NCI-H2081 treated with DMSO at 0.1 percent for 48 hours (cell line): ENCODE data around the gene ITGB2.
"Not testable (repeated sequence)": the region's sequence is repeated elsewhere in the genome, so short reads cannot be mapped to it uniquely, and the experiment has no call there.

Experiments
- DNase-seq: peaks from one replicate; lab custom pipeline; 2025; lab: John Stamatoyannopoulos, UW

ITGB2 gene

DNA sequence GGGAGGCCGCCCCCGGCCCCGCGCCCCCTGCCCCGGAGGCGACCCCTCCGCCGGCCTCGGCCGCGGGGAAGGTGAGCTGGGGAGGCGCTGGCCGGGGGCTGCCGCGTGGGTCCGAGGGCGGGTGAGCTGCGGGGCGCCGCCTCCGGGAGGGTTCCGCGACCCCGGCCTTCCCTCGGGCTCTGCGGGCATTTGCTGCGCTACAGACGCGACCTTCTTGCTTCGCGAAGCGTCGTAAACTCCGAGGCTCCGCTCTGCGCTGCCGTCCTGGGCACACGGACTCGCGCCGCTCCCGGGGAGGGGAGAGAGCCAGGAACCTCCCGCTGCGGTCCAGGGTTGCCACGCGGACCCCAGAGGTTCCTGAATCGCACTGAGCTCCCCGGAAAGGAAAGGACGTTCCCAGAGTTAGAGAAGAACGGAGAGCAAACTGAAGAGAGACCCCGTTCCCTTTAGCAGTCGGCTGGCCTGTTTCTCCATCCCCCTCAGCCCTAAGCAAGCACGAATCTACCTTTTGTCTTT is 19.5 kb upstream of the ITGB2 start:
- DNase-seq, result no peak

DNA sequence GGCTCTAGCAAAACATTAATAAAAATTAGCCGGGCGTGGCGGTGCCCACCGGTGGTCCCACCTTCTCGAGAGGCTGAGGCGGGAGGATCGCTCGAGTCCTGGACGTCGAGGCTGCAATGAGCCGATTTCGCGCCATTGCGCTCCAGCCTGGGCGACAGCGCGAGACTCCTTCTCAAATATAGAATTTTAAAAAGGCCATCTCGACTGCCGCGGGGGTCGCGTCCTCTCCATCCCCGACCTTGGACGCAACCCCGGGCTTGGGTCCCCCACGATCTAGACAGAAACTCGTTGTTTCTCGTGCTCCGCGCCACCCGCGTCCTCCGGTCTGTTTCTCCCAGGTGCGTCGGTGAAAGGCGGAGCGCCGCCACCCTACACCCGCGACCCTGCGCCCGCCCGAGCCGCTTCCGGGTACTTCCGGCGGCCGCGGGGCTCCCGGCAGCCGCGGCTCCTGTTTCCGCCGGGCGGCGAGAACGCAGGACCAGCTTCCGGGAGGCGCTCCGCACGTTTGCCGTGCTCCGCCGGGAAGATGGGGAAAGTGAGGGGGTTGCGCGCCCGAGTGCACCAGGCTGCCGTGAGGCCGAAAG is 18.9 kb upstream of the ITGB2 start, which contains the start of gene SLX9:
SLX9 (plus strand) TSS at position 498 of the 584 bp plus-strand sequence; CDS start at position 527, 29 bp downstream.
- no peak for DNase-seq

DNA sequence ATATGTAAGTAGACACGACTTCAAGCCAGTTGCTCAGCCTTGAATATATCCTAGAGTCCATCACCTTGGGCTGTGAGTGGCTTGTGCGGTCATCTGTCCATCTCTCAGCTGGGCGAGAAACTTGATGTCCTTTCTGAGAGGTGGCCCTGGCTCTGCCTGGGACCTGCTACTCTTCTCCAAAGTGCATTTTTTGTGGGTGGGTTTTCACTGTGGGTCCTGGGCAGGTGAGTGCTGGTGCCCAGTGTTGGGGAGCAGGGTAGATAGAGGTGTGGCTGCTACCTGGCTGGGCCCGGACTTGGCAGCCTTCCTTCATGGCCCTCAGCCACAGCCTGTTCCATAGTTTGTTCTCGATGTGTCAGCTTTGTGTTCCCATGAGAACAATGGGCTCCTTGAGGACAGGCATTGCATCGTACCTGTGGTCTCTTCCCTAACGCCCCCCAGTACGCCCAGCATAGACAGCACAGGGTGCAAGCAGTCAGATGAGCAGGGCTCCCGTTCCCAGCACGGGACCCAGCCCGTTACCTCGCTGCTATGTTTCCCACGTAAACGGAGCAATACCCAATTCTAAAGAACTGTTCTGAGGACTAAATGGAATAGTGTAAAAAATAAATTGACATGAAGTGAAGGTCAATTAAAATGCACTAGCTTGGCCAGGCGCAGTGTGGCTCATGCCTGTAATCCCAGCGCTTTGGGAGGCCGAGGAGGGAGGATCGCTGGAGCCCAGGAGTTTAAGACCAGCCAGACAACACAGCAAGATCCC is 18.3 kb upstream of the ITGB2 start:
- no peak for DNase-seq

GRCh38 chr21:44935533-44935927 is 14.8 kb upstream of the ITGB2 start:
- no peak for DNase-seq

DNA sequence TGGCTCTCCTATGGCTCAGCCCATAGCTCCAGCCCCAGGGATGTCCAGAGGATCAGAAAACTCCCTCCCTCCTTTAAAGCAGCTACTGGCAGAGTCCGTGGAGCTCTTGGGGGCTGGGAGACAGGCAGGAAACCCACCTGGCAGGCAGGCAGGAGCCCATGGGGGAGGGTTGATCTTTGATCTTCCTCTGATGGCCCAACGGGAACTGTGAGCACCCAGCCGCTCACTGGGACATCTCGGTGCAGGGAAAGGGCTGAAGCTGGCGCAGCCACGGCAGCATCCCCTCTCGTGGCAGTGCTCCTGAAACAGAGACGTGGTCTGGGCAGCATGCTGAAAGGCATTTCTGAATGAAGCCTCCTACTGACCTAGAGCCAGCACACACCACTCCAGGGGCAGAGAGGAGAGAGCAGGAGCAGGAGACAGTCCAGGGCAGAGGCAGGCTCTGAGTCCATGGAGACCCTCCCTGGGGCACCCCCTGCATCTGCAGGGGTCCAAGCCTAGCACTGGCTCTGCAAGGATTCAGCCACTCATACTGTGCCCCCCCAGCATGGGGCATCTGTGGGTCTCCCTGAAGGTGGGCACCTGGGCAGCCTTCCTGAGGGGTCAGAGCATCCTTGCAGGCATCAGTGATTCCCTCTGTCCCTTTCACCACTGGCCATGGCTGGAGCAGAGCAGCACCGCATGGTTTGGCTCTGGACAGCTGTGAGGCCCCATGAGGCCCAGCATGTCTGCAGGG is 14.3 kb upstream of the ITGB2 start:
- no peak for DNase-seq

- no peak for DNase-seq
These were observed 13.6 kb upstream of the ITGB2 start for GRCh38 chr21:44934276-44934675.

DNA sequence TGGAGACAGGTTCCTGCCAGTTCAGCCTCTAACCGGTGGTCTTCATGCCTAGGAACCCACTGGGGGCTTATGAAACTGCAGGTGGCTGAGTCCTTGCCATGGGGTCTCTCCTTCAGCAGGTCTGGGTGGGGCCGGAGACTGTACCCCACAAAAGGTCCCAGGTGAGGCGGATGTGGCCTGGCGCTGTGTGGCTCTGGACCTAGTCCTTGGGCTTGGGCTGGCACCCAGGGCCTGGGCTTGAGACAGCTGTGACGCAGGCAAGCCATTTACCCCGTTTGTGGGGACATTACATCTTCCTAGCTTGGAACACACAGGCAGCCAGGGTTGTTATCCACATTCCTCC is 13.2 kb upstream of the ITGB2 start:
- no peak for DNase-seq

GRCh38 chr21:44933199-44933917 is 12.7 kb upstream of the ITGB2 start:
- no peak for DNase-seq

- no peak for DNase-seq
These were observed 11.9 kb upstream of the ITGB2 start for GRCh38 chr21:44932408-44933181.

DNA sequence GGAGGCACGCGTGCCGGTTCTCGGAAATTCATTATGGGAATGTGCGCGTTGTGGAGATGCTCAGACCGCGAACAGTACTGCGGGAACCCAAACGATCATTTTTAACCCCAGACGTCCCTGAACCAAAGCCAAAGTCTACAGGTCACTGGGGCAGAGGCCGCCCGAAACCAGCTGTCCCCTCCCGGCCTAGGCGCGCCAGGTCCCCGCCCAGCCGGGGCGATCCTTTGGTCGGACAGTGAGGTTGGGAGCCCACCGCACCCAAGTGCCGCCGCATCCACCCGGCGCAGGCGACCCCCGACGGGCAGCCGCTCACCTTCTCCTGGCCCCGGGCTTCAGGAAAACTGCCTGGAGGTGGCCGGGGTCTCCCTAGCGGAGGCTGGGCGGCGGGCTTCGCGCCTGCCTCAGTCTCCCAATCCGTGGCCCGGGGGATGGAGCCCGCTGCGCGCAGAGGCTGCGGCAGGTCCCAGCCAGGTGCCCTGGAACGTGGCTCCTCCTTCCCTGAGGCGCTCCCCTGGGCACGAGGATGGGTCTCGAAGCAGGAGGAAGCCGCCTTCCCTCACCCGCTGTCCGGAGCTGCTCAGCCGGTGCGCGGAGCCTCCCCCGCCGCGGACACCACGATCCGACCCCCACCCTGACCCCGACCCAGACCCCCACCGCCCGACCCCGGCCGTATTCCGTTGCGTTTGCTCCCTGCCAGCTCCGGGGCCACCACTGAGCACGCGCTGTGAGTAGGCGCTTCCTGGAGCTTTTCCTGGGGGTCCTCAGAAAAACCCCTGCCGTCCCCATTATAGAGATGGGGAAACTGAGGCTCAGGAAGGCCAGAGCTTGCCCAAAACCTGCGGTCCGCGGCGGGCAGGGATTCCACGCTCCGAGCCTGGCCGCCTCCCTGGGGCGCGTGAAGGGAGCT is 11.1 kb upstream of the ITGB2 start:
- no peak for DNase-seq

- DNase-seq, result no peak
These were observed 10.4 kb upstream of the ITGB2 start for GRCh38 chr21:44931137-44931500.

DNA sequence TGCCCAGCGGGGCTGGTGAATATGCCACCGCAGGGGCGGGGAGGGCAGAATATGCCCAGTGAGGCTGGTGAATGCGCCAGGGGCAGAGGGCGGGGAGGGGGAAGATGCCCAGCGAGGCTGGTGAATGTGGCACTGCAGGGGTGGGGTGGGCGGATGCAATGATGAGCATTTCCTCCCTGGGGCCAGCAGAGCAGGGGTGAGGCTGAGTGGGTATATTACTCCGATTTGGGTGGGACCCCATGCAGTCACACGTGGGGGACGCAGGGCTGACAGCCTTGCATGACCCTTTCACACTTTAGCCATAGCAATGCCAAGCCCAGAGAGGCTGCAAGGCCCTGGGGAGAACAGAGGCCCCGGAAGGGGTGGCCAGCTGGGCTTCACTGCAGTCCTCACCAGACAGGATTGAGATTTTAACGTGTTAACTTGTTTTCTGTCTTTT is 9.9 kb upstream of the ITGB2 start:
- DNase-seq, result no peak

GRCh38 chr21:44929799-44930542 is 9.3 kb upstream of the ITGB2 start:
- no peak for DNase-seq

DNA sequence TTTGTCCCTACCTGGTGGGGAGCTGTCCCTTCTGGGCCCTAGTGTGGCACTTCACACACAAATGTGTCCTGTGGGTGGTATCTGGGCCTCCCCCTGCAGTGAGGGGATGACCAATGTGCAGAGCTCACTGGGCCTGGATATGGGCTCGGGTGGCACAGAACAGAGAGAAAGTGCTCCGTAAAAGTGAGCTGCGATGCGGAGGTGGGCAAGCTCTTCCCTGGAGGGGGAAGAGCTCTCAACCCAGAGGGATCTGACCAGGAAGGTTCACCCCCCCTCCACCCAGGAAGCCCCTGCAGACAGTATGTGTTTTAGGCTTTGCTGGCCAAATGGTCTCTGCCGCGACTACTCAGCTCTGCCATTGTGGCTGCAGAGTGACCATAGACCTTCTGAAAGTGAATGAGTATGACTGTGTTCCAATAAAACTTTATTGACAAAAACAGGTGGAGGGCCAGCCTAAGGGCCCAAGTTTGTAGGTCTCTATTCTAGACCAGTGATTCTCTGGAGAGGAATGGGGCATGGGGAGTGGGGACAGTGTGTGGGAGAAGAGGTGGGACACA is 8.6 kb upstream of the ITGB2 start:
- DNase-seq, result no peak

GRCh38 chr21:44928500-44929241 is 8.0 kb upstream of the ITGB2 start:
- not testable (repeated sequence) for DNase-seq

GRCh38 chr21:44927587-44928461 is 7.1 kb upstream of the ITGB2 start:
- no peak for DNase-seq

DNA sequence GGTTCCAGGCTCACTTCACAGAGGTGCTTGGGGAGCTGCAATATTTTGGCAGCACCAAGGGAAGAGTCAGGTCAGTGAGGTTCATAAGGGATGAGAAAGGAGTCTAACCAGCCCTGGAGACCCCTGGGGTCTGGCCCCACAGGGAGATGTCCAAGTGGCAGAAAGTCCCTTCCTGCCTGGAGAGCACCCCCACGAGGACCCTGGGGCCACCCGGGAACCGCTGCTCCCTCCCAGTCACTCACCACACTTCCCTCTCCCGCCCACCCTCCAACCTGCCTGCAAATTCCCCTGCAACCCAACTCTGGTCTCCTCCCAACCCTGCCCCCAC is 6.5 kb upstream of the ITGB2 start:
- DNase-seq, result no peak
